Measurements from ENCODE around the gene SLC38A10.
A peak's percentile ranks its signal among the peaks of the same experiment; 100 is the strongest.
"Not testable (repeated sequence)": the region's sequence is repeated elsewhere in the genome, so short reads cannot be mapped to it uniquely, and the experiment has no call there.

SLC38A10 gene

GRCh38 chr17:81310949-81311550 is 15.9 kb upstream of the SLC38A10 start:
- DNase-seq: no peak

- no peak for DNase-seq
These were observed 15.0 kb upstream of the SLC38A10 start for GRCh38 chr17:81309859-81310839.

GRCh38 chr17:81309140-81309858 is 14.2 kb upstream of the SLC38A10 start:
- peak; percentile 30 for DNase-seq

GRCh38 chr17:81308784-81309139 is 13.7 kb upstream of the SLC38A10 start:
- not testable (repeated sequence) for DNase-seq

GRCh38 chr17:81307636-81308560 is 12.8 kb upstream of the SLC38A10 start:
- DNase-seq: no peak

GRCh38 chr17:81306898-81307510 is 11.9 kb upstream of the SLC38A10 start:
- no peak for DNase-seq

GRCh38 chr17:81306491-81306890 is 11.4 kb upstream of the SLC38A10 start:
- no peak for DNase-seq

GRCh38 chr17:81305051-81305630 is 10.0 kb upstream of the SLC38A10 start:
- DNase-seq: no peak

- no peak for DNase-seq
These were observed 9.3 kb upstream of the SLC38A10 start for GRCh38 chr17:81304196-81305015.

GRCh38 chr17:81303385-81303784 is 8.3 kb upstream of the SLC38A10 start:
- DNase-seq: no peak

- no peak for DNase-seq
These were observed 7.8 kb upstream of the SLC38A10 start for GRCh38 chr17:81302861-81303333.

- DNase-seq: no peak
These were observed 7.2 kb upstream of the SLC38A10 start for GRCh38 chr17:81302324-81302723.

GRCh38 chr17:81301195-81302144 is 6.4 kb upstream of the SLC38A10 start:
- DNase-seq: no peak

GRCh38 chr17:81300586-81301155 is 5.6 kb upstream of the SLC38A10 start:
- DNase-seq: no peak

- no peak for DNase-seq
These were observed 4.9 kb upstream of the SLC38A10 start for GRCh38 chr17:81299846-81300585.

GRCh38 chr17:81298991-81299738 is 4.1 kb upstream of the SLC38A10 start:
- no peak for DNase-seq

- no peak for DNase-seq
These were observed 3.4 kb upstream of the SLC38A10 start for GRCh38 chr17:81298325-81298990.
